Umbilical cord (tissue), 2 donors: ENCODE results near the gene ARMC7. TPM values are rescaled to one million over a fixed set of nuclear protein-coding genes. Genes with fewer than 3 reads are reported as not detected.
"Not testable (repeated sequence)": the region's sequence is repeated elsewhere in the genome, so short reads cannot be mapped to it uniquely, and the experiment has no call there.

Source experiments
- DNase-seq: peaks from one replicate; pipeline ENCODE4 v3.0.0-alpha.2; 2015; ENCODE audit warnings: low spot score
- total RNA-seq: library from RNA; depleted of rRNA; stranded (reverse); fragments of >200 nt; gene quantifications from one replicate; pipeline ENCODE4 v1.2.3, GENCODE V29; 2014; ENCODE audit warnings: low replicate concordance; ENCODE audit not compliant: insufficient read depth

The ARMC7 gene
- total RNA-seq, 1 donor from 2014 or later: 2.6 TPM

DNA sequence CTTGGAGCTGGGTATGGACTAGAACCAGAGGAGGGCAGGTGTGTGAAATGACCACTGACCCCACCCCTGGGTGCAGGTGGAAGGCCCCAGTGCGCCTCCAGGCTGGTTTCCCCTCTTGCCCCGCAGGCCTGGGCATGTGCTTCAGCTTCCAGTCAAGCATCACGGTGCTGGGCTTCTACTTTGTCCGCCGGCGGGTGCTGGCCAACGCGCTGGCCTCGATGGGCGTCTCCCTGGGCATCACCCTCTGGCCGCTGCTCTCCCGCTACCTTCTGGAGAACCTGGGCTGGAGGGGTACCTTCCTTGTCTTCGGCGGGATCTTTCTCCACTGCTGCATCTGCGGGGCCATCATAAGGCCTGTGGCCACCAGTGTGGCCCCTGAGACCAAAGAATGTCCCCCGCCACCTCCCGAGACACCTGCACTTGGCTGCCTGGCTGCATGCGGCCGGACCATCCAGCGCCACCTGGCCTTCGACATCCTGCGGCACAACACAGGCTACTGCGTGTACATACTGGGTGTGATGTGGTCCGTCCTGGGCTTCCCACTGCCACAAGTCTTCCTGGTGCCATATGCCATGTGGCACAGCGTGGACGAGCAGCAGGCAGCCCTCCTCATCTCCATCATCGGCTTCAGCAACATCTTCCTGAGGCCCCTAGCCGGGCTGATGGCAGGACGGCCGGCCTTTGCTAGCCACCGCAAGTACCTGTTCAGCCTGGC is 9.7 kb upstream of the ARMC7 start:
- no peak for DNase-seq

DNA sequence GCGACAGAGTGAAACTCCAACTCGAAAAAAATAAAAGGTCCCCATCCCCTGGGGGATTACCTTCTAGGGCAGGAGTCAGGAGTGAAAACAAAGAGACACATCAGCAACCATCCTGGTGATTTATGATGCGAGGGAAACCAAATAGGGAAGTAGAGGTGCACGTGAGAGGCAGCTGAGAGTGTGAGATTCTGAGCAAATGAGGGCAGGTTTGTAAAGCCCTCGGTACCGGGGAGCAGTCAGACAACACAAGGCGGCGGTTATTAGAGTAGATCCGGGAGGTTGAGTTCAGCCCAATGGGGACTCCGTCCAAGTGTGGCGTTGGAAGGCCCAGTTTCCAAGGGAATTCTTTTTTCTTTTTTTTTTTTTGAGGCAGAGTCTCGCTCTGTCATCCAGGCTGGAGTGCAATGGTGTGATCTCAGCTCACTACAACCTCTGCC is 7.4 kb upstream of the ARMC7 start:
- no peak for DNase-seq

GRCh38 chr17:75103601-75104554 is 5.9 kb upstream of the ARMC7 start:
- no peak for DNase-seq

DNA sequence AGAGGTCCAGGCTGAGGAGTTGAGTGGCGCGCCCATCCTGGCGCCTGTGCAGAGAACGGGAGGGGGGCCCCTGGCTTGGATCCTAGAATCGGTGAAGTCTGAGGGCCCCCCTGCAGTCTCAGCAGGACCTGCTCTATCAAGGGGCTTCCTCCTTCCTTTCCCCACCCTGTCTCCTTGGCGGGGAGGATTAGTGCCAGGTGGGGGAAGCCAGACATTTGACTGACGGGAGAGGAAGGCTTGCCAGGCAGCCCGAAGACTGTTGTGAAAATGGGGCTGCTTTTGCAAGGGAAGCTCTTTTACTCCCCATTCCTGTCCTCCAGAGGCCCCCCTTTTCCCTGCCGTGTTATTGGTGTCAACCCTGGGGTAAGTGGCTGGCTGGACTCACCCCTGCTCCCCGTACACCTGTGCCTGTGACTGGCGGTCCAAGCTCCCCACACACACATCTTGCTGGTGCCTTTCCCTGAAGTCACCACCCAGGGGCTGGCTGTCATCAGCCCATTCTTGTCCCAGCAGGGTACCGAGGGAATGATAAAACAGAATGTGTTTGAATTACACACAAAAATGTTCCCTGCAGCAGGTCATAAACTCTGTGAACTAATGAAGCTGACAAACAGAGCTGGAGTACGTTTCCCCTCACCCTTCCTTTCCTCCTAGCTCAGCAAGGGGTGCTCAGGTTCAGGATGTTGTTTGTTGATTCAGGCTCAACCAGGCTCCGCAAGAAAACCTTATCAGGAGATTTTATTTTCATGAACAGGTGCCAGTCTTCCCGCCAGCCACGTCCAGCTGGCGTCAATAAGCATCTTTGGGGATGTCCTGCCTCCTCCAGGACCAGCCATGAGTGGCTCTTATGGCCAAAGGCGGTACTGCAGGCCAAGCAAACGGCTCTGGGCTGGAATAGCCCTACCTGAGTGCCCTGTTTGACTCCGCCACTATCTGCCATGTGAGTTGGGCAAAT is 4.4 kb upstream of the ARMC7 start:
- peak; percentile 39 for DNase-seq

DNA sequence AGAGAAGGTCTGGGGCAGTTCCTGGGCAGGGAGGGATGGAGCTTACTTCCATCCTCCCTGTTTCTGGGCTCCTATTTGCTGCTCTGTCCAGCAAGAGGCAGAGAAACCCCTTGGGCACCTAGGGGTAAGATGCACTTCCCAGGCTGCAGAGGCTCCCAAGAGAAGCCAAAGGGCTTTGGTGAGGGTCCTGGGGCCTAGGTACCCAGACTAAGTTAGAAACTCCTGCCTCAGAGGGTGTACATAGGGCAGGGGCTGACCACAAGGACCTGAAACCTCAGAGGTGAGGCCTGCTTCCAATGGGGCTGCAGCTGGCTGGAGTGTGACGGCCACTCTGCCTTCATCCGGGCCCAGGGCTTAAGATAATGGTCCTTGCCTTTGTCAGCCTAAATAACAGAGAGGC is 1.6 kb upstream of the ARMC7 start:
- DNase-seq: no peak

DNA sequence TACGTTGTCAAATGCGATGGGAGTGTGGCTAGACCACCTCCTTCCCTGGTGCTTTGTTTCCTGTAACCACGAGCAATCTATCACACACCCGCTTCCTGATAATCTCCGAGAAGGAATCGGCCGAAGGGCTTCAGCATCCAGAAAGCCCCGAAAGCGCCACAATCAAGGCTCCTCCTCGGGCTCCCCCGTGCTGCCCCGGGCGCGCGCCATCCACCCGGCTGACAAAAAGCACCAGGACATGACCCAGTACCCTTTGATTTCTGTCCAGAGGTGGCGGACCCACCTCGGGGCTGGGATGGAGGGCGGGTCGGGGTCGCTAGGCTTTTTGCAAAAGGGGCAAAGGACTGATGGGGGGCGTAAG is 743 bp upstream of the ARMC7 start:
- no peak for DNase-seq

- DNase-seq: no peak
Observed at GRCh38 chr17:75110234-75110937, 617 bp downstream of the ARMC7 start.

GRCh38 chr17:75111777-75112335 is 2.1 kb downstream of the ARMC7 start:
- no peak for DNase-seq

DNA sequence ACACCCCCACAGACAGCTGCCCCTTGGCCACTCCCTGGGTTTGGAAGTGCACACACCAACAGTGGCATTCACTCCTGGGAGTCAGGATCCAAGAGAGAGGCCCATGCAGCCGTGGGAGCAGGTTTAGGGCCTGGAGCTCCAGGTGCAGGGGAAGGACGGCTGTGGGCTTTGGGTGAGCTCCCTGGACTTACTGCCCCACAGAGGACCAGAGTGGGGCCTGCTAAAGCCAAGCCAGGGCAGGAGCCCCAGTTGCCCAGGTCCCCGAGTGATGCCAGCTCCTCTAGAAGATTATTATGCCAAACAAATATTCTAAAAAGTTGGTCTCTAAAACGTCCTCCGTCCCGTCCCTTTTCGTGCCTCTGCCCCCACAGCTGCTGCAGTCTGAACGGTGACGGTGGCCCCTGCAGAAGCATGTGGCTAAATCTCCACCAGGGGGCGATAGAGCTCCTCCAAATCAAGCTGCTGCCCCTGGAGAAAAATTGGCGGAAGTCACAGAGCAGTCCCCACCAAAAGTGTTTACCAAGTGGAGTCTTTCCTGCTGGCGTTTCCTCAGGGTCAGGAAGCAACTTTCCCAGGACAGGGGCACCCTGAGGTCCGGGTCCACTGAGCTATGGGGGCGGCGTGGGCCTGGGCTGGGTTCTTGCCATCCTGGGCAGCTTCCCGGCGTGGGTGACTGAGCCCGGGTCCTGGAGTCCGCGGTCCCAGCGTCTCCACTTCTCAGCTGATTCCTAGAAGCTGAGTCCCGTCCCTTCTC is 4.2 kb downstream of the ARMC7 start:
- DNase-seq: peak; percentile 93

DNA sequence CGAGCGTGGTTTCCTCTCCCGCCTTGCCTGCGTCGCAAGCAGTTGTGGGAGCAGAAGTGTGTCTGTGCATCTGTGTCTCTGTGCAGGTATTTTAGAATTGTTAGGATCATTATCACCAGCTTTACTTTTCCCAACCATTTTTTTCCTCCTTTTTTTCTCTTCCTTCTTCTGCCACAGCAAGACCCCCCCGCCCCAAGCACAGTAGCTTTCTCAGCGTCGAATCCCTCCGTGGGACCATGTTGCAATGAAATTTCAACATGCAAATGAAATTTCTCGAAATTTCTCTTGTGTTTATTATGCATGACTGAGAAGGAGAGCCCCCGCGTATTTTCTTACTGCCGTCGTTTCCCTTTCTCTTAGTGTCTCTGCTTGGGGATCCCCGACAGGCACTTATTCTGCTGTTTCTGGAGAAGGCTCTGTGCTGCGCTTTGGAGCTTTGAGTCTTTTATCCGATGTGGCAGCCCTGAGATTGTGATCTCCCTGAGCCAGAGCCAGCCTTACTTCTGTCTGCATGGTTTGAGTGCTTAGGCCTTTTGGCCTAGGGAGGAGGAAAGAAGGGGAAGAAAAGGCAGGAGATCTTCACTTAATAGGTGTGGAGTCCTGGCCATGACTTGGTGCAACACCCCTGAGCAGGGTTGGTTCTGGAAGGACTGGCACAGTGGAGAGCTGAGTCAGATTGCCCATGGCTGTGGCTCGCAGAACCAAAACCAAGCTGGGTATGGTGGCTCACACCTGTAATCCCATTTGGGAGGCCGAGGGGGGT is 5.0 kb downstream of the ARMC7 start:
- no peak for DNase-seq

DNA sequence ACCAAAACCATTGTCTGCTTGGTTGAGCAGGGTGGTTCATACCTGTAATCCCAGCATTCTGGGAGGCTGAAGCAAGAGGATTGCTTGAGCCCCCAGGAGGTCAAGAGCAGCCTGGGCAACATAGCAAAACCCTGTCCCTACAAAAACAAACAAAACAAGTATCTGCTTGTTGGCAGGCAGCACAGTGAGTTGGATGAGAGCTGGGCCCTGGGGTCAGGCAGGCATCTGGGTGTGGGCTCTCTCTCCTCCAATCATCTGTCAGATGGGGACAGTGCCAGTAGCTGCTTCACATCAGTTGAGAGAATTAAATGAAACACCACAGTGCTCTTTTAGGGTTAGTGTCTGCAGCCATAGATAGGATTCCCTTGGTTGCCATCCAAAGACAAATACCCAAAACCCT is 5.8 kb downstream of the ARMC7 start:
- DNase-seq: no peak

GRCh38 chr17:75116737-75117136 is 7.0 kb downstream of the ARMC7 start:
- no peak for DNase-seq

DNA sequence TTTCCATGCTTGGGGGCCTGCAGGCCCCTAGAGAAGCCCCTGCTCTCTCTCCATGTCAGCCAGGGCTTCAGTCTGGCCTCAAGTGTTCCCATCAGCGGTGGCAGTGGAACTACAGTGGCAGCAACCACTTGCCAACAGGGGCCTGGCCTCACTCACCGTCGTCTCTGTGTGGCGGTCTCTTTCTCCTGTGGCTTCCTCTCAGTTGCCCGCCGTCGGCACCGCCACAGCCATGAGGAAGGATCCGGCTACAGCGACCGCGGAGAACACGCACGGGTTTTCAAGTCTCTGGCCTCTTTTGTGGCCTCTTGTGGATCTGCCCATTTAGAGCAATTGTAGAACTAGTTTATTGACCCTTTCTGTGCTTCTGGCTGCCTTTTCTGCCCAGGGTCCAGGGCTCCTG is 8.5 kb downstream of the ARMC7 start:
- DNase-seq: no peak

GRCh38 chr17:75124041-75124818 is 14.5 kb downstream of the ARMC7 start:
- DNase-seq: peak; percentile 88

DNA sequence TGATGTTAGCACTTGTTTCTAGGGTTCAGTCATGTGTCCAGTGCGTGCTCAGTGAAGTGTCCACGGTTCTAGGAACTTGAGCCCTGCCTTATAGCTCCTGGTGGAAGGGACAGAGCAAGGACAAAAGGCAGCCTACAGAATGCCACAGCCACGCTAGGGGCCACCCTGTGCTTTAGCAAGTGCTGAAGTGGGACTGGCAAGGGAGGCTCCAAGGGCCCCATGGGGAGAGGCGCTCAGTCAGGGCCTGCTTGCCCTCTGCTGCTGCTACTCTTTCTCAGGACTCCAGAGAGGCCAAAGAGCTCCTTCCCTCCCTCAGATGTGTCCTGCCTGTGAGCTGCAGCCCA is 15.0 kb downstream of the ARMC7 start:
- no peak for DNase-seq

- DNase-seq: no peak
Observed at GRCh38 chr17:75125984-75126383, 16.2 kb downstream of the ARMC7 start.

DNA sequence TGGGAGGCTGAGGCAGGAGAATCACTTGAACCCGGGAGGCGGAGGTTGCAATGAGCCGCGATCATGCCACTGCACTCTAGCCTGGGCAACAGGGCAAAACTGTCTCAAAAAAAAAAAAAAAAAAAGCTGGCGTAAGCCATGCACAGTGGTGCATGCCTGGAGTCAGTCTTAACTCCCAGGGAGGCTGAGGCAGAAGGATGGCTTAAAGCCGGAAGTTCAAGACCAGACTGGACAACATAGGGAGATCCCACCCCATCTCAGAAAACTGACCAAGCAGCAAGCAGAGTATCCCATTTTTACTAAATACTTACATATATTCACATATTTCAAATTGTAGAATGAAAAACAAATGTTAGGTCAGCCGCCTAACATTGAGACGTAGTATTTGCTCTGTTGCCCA is 17.2 kb downstream of the ARMC7 start:
- DNase-seq: no peak

DNA sequence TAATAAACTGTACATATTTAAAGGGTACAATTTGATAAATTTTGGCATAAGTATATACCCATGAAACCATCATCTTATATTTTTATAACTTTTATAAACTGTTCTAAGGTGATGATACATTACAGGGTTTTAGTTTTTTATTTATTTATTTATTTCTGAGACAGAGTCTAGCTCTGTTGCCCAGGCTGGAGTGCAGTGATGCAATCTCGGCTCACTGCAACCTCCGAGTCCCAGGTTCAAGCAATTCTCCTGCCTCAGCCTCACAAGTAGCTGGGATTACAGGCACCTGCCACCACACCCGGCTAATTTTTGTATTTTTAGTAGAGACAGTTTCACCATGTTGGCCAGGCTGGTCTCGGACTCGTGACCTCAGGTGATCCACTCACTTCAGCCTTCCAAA is 18.2 kb downstream of the ARMC7 start:
- not testable (repeated sequence) for DNase-seq
